Lower lobe of right lung (tissue), 2 donors: ENCODE data around the gene WDFY4. TPM values are rescaled to one million over a fixed set of nuclear protein-coding genes. Genes with fewer than 3 reads are reported as not detected.

Experiments
- ATAC-seq, 2 donors: fragments of 200-7000 bp; cut with Tn5 transposase; one replicate each; pipeline ENCODE4 v1.9.1; 2020 to 2022; ENCODE audit warnings: mild to moderate bottlenecking in 2 of 2, moderate library complexity in 2 of 2
- DNase-seq: peaks from one replicate; pipeline ENCODE4 v3.0.0-alpha.2; 2020
- H3K27ac ChIP-seq: fragments of 200-600 bp; one replicate; pipeline ENCODE4 v1.8.0; 2022
- H3K27me3 ChIP-seq: fragments of 200-600 bp; one replicate; pipeline ENCODE4 v1.8.0; 2022; ENCODE audit warnings: low read depth
- H3K36me3 ChIP-seq: fragments of 200-600 bp; one replicate; pipeline ENCODE4 v1.8.0; 2022; ENCODE audit warnings: mild to moderate bottlenecking
- H3K4me1 ChIP-seq: fragments of 200-600 bp; one replicate; pipeline ENCODE4 v1.8.0; 2022
- H3K4me3 ChIP-seq: fragments of 200-600 bp; one replicate; pipeline ENCODE4 v1.8.0; 2022; ENCODE audit warnings: mild to moderate bottlenecking
- H3K9me3 ChIP-seq: fragments of 200-600 bp; one replicate; pipeline ENCODE4 v1.8.0; 2022
- CTCF ChIP-seq: fragments of 200-600 bp; IDR thresholded peaks from one replicate; pipeline ENCODE4 v1.8.0; 2022; ENCODE audit warnings: antibody characterized with exemption, mild to moderate bottlenecking
- intact Hi-C: fragments of 100-400 bp; cut with DNase I; formaldehyde crosslinking; loops from one replicate; pipeline ENCODE4 v1.11.0; 2022
- total RNA-seq: library from RNA; stranded (reverse); fragmentation: NEBNext Ultra II Directional; extraction: Animal tissue kit (Norgen Biotek cat#: 25700); gene quantifications from one replicate; pipeline ENCODE4 v1.2.1, GENCODE V29; 2021
- donor health status: DM: no; HTN: yes; CAD: no; lungs with severe emphysema.

The WDFY4 gene
- total RNA-seq, 1 donor from 2014 or later = 44.4 TPM

GRCh38 chr10:48807791-48808470, 123.3 kb downstream of the WDFY4 start:
- no peak for TF ChIP-seq CTCF
- Histone ChIP-seq H3K9me3 (no peaks in the 10 kb centered on the region), H3K27ac (no peak overlapping the region), H3K4me1 (peaks cover 25% of the 10 kb centered on the region), H3K4me3 (no peak overlapping the region), H3K27me3 (no peaks in the 10 kb centered on the region), H3K36me3 (no peaks in the 10 kb centered on the region)
- DNase-seq (no peak), ATAC-seq (no peak)
- intact Hi-C loops = no loop called here

- TF ChIP-seq CTCF = no peak
- ATAC-seq = no peak
- H3K27me3 ChIP-seq = no peaks in the 10 kb centered on the region
Measured at GRCh38 chr10:48809261-48809660, 124.6 kb downstream of the WDFY4 start.

GRCh38 chr10:48811461-48811860, 126.8 kb downstream of the WDFY4 start:
- intact Hi-C loops = no loop called here
- ATAC-seq = no peak
- DNase-seq = no peak
- no peak overlapping the region for H3K27ac ChIP-seq
- H3K27me3 ChIP-seq = no peaks in the 10 kb centered on the region
- peaks cover under 1% of the 10 kb centered on the region for H3K4me1 ChIP-seq
- no peaks in the 10 kb centered on the region for H3K9me3 ChIP-seq
- TF ChIP-seq CTCF = no peak
- no peak overlapping the region for H3K4me3 ChIP-seq
- peaks cover 10% of the 10 kb centered on the region for H3K36me3 ChIP-seq

More at GRCh38 chr10:48809261-48809660, 124.6 kb downstream of the WDFY4 start:
- Histone ChIP-seq H3K36me3 (peaks cover 7% of the 10 kb centered on the region), H3K27ac (no peak overlapping the region), H3K4me1 (peaks cover 22% of the 10 kb centered on the region), H3K4me3 (no peak overlapping the region), H3K9me3 (no peaks in the 10 kb centered on the region)
- intact Hi-C loops = no loop called here
- no peak for DNase-seq

GRCh38 chr10:48811917-48812316, 127.2 kb downstream of the WDFY4 start:
- intact Hi-C loops = no loop called here
- H3K27ac ChIP-seq = no peak overlapping the region
- no peak overlapping the region for H3K4me3 ChIP-seq
- no peak for TF ChIP-seq CTCF
- no peak for ATAC-seq
- H3K4me1 ChIP-seq = no peaks in the 10 kb centered on the region
- no peaks in the 10 kb centered on the region for H3K27me3 ChIP-seq
- H3K9me3 ChIP-seq = no peaks in the 10 kb centered on the region
- no peak for DNase-seq
- H3K36me3 ChIP-seq = peaks cover 10% of the 10 kb centered on the region

- DNase-seq = no peak
- no peak for ATAC-seq
- intact Hi-C loops = no loop called here
- Histone ChIP-seq H3K4me3 (no peak overlapping the region), H3K36me3 (peaks cover 10% of the 10 kb centered on the region), H3K4me1 (no peaks in the 10 kb centered on the region), H3K27ac (no peak overlapping the region), H3K9me3 (no peaks in the 10 kb centered on the region), H3K27me3 (no peaks in the 10 kb centered on the region)
- no peak for TF ChIP-seq CTCF
Measured at GRCh38 chr10:48813291-48813690, 128.6 kb downstream of the WDFY4 start.
